GM12878 (cell line): Measurements from ENCODE around the gene CCDC85A. TPM values are rescaled to one million over a fixed set of nuclear protein-coding genes. Genes with fewer than 3 reads are reported as not detected.

Experiments
- ATAC-seq: fragments of 200-7000 bp; cut with Tn5 transposase; 3 replicates; pipeline ENCODE4 v1.9.1; 2020; ENCODE audit warnings: mild to moderate bottlenecking, moderate library complexity
- BruUV-seq: library from RNA; stranded (reverse); fragments of 400-500 nt; replicated peaks from 2 replicates; lab custom pipeline; 2021; lab: Mats Ljungman, UMichigan
- CTCF ChIA-PET: fragments of 300-600 bp; sonication (Branson Sonifier 250); formaldehyde crosslinking; extraction: SDS; loops from one replicate; lab custom pipeline; 2021; ENCODE audit warnings: inconsistent platforms; lab: Yijun Ruan, JAX
- POLR2A ChIA-PET: fragments of 350-600 bp; formaldehyde crosslinking; extraction: SDS; loops from one replicate; lab custom pipeline; 2021; ENCODE audit warnings: inconsistent platforms; lab: Charles Lee
- RAD21 ChIA-PET: fragments of 300-600 bp; sonication (Branson Sonifier 250); formaldehyde crosslinking; loops from one replicate; lab custom pipeline; 2023; ENCODE audit warnings: antibody characterized with exemption; ENCODE audit not compliant: unreplicated experiment; lab: Charles Lee
- SMC1A ChIA-PET: fragments of 300-600 bp; sonication (Branson Sonifier 250); formaldehyde crosslinking; loops from one replicate; lab custom pipeline; 2023; ENCODE audit not compliant: unreplicated experiment, uncharacterized antibody; lab: Charles Lee
- DNase-seq: peaks from one replicate; pipeline ENCODE4 v3.0.0-alpha.2; 2011; ENCODE audit warnings: low read depth, low spot score
- FAIRE-seq: peaks from 3 replicates; lab custom pipeline; 2011; peaks lifted over from hg19 to GRCh38; lab: Jason Lieb, UNC
- H2AFZ ChIP-seq: 2 replicates; pipeline ENCODE4 v1.6.0; 2011; ENCODE audit warnings: low read depth, low read length, control low read depth; ENCODE audit not compliant: control insufficient read depth
- H3K27ac ChIP-seq: 2 replicates; pipeline ENCODE4 v1.5.1; 2011; ENCODE audit warnings: control low read depth; ENCODE audit not compliant: control insufficient read depth, insufficient read depth
- H3K27me3 ChIP-seq, 2 experiments: replicated peaks in 1 of 2; 2 replicates each; pipeline versions ENCODE4 v1.6.0 to v1.6.1; 2011; ENCODE audit warnings: low read length in 1 of 2; ENCODE audit not compliant: control insufficient read depth in 2 of 2, insufficient read depth in 2 of 2
- H3K36me3 ChIP-seq, 2 experiments: 2 replicates each; pipeline ENCODE4 v1.5.1; 2011; ENCODE audit warnings: low read length in 1 of 2; ENCODE audit not compliant: control insufficient read depth in 2 of 2, insufficient read depth in 2 of 2
- H3K4me1 ChIP-seq: 2 replicates; pipeline ENCODE4 v1.6.1; 2011; ENCODE audit warnings: mild to moderate bottlenecking, low read length, moderate library complexity, mixed read lengths; ENCODE audit not compliant: control insufficient read depth, insufficient read depth
- H3K4me2 ChIP-seq: 2 replicates; pipeline ENCODE4 v1.6.0; 2011; ENCODE audit warnings: control low read depth; ENCODE audit not compliant: control insufficient read depth, insufficient read depth
- H3K4me3 ChIP-seq: fragments of 200-600 bp; sonication (generic); 2 replicates; pipeline ENCODE4 v1.5.1; 2016
- H3K79me2 ChIP-seq: 2 replicates; pipeline ENCODE4 v1.6.0; 2011; ENCODE audit warnings: low read length; ENCODE audit not compliant: control insufficient read depth, insufficient read depth
- H3K9ac ChIP-seq: 2 replicates; pipeline ENCODE4 v1.8.0; 2011; ENCODE audit warnings: low read length, control low read depth, mixed read lengths; ENCODE audit not compliant: control insufficient read depth, insufficient read depth
- H3K9me3 ChIP-seq: replicated peaks from 3 replicates; pipeline ENCODE4 v1.5.1; 2011; ENCODE audit warnings: mild to moderate bottlenecking, low read length; ENCODE audit not compliant: control insufficient read depth, insufficient read depth
- H4K20me1 ChIP-seq: 2 replicates; pipeline ENCODE4 v1.6.0; 2011; ENCODE audit not compliant: control insufficient read depth, insufficient read depth
- EZH2 ChIP-seq: IDR thresholded peaks from 2 replicates; pipeline ENCODE4 v1.6.1; 2012; ENCODE audit warnings: low read depth, mild to moderate bottlenecking, control low read depth, inconsistent platforms, low read length, borderline replicate concordance; ENCODE audit not compliant: control insufficient read depth
- RB1 ChIP-seq: fragments of 450-650 bp; formaldehyde crosslinking; IDR thresholded peaks from 2 replicates; pipeline ENCODE4 v1.6.1; 2017; ENCODE audit warnings: mild to moderate bottlenecking, borderline replicate concordance
- SUZ12 ChIP-seq: fragments of 200-600 bp; sonication (generic); IDR thresholded peaks from one replicate; pipeline ENCODE4 v1.6.1; 2018; ENCODE audit warnings: antibody characterized with exemption, mild to moderate bottlenecking; ENCODE audit not compliant: unreplicated experiment
- WGBS: methylation state at CpG from one replicate; pipeline ENCODE4 v1.1.6; 2016; ENCODE audit warnings: low lambda C conversion rate; ENCODE audit not compliant: insufficient replicate concordance, insufficient coverage; ENCODE audit errors: missing lambda C conversion rate; 5-methylcytosine and 5-hydroxymethylcytosine counted together
- in situ Hi-C: fragments of 300-500 bp; cut with MboI; formaldehyde crosslinking; loops from 9 replicates; pipeline ENCODE4 v1.14.3; 2018; ENCODE audit warnings: mixed read lengths
- intact Hi-C: fragments of 100-400 bp; cut with micrococcal nuclease; formaldehyde crosslinking; loops from one replicate; pipeline ENCODE4 v1.14.2; 2022; ENCODE audit not compliant: unreplicated experiment
- polyA plus RNA-seq, 11 experiments: library from polyadenylated mRNA; depleted of rRNA in 4 of 11; unstranded in 6 of 11; stranded (reverse) in 5 of 11; fragments of >200 nt; fragmentation: Nextera tagmentation in 4 of 11; fragmentation: Illumina TruSeq in 1 of 11; extraction: Ambion mirVana in 4 of 11; extraction: Trizol in 1 of 11; gene quantifications; 1 replicate in 1 of 11; 2 replicates in 10 of 11; pipeline versions ENCODE4 v1.2.1 to v1.2.3, GENCODE V29; 2011 to 2016; ENCODE audit warnings: inconsistent platforms in 2 of 11, missing spikeins in 2 of 11, low read depth in 1 of 11
- total RNA-seq, 4 experiments: library from RNA; depleted of rRNA in 3 of 4; stranded (reverse); fragments of >200 nt in 3 of 4; fragmentation: Illumina TruSeq in 1 of 4; extraction: Trizol in 1 of 4; gene quantifications; 2 replicates each; pipeline versions ENCODE4 v1.2.1 to v1.2.3, GENCODE V29; 2013 to 2021
- TF ChIP-seq, protein P1 (sequence below): fragments of 450-650 bp; IDR thresholded peaks from 2 replicates; pipeline ENCODE4 v1.6.1; 2016; ENCODE audit warnings: mild to moderate bottlenecking, moderate library complexity, borderline replicate concordance
- TF ChIP-seq, protein P2 (sequence below), 3 experiments: IDR thresholded peaks in 2 of 3; conservative IDR thresholded peaks in 1 of 3; 2 replicates each; pipeline ENCODE4 v1.5.1; 2011; ENCODE audit warnings: low read depth in 3 of 3, low read length in 3 of 3, mild to moderate bottlenecking in 3 of 3, control low read depth in 2 of 3, moderate library complexity in 2 of 3, inconsistent platforms in 1 of 3, mixed read lengths in 1 of 3; ENCODE audit not compliant: control insufficient read depth in 2 of 3, insufficient read depth in 1 of 3; ENCODE audit errors: extremely low read depth in 1 of 3
- TF ChIP-seq, protein P3 (sequence below): fragments of 450-650 bp; formaldehyde crosslinking; IDR thresholded peaks from 2 replicates; pipeline ENCODE4 v1.4.0; 2022; ENCODE audit warnings: mild to moderate bottlenecking, moderate library complexity
- TF ChIP-seq, protein P4 (sequence below): fragments of 450-650 bp; conservative IDR thresholded peaks from 2 replicates; pipeline ENCODE4 v1.6.1; 2017; ENCODE audit warnings: mild to moderate bottlenecking, moderate library complexity
- TF ChIP-seq, protein P5 (sequence below): fragments of 450-650 bp; IDR thresholded peaks from 2 replicates; pipeline ENCODE4 v1.6.1; 2018; ENCODE audit warnings: mild to moderate bottlenecking, low read depth, moderate library complexity; ENCODE audit not compliant: partially characterized antibody

CCDC85A gene
- total and polyA plus RNA-seq, 10 of the 15 experiments (the other 5 are each of a cell fraction or from before 2014, with no cell fraction given): 0.02 to 0.57 (median 0.04) TPM; not detected in 7

DNA sequence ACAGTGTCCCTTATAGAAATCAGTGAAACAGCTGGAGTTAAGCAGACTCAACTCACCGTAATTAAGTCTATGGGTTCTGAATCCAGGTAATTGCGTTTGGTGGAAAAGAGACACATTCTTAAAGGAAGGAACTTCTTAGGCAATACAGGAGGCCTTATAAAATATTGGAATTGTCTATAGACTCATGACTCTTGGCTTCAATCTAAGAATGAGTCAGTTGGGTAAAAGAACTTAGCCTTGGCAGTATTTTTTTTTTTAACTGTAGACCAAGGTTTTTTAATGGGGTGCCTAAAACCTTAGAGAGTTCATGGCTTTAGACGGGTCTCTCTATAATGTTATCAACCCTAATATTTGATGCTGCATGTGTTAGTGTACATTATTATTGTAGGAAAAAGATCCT lies 47.6 kb downstream of the CCDC85A start:
- no peaks in the 10 kb centered on the region for H3K4me1 ChIP-seq
- FAIRE-seq: no peak
- intact Hi-C loops: no loop called here
- WGBS: 36% methylated on average over 3 of the region's 3 CpGs
- in situ Hi-C loops: no loop called here
- H3K27me3 ChIP-seq: no peaks in the 10 kb centered on the region
- no peaks in the 10 kb centered on the region for H3K79me2 ChIP-seq
- no peak overlapping the region for H2AFZ ChIP-seq
- BruUV-seq: no TSS peak
- no peak overlapping the region for H3K4me3 ChIP-seq
- H3K4me2 ChIP-seq: no peak overlapping the region
- ChIA-PET POLR2A (no interaction called here), SMC1A (no interaction called here), RAD21 (no interaction called here), CTCF (no interaction called here)
- no peaks in the 10 kb centered on the region for H4K20me1 ChIP-seq
- no peak overlapping the region for H3K9ac ChIP-seq
- H3K36me3 ChIP-seq: no peaks in the 10 kb centered on the region
- no peak overlapping the region for H3K27ac ChIP-seq
- H3K9me3 ChIP-seq: no peaks in the 10 kb centered on the region
- DNase-seq: no peak
- ATAC-seq: no peak
- TF ChIP-seq, protein P1, sequence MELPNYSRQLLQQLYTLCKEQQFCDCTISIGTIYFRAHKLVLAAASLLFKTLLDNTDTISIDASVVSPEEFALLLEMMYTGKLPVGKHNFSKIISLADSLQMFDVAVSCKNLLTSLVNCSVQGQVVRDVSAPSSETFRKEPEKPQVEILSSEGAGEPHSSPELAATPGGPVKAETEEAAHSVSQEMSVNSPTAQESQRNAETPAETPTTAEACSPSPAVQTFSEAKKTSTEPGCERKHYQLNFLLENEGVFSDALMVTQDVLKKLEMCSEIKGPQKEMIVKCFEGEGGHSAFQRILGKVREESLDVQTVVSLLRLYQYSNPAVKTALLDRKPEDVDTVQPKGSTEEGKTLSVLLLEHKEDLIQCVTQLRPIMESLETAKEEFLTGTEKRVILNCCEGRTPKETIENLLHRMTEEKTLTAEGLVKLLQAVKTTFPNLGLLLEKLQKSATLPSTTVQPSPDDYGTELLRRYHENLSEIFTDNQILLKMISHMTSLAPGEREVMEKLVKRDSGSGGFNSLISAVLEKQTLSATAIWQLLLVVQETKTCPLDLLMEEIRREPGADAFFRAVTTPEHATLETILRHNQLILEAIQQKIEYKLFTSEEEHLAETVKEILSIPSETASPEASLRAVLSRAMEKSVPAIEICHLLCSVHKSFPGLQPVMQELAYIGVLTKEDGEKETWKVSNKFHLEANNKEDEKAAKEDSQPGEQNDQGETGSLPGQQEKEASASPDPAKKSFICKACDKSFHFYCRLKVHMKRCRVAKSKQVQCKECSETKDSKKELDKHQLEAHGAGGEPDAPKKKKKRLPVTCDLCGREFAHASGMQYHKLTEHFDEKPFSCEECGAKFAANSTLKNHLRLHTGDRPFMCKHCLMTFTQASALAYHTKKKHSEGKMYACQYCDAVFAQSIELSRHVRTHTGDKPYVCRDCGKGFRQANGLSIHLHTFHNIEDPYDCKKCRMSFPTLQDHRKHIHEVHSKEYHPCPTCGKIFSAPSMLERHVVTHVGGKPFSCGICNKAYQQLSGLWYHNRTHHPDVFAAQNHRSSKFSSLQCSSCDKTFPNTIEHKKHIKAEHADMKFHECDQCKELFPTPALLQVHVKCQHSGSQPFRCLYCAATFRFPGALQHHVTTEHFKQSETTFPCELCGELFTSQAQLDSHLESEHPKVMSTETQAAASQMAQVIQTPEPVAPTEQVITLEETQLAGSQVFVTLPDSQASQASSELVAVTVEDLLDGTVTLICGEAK: no peak
- TF ChIP-seq, protein P2, sequence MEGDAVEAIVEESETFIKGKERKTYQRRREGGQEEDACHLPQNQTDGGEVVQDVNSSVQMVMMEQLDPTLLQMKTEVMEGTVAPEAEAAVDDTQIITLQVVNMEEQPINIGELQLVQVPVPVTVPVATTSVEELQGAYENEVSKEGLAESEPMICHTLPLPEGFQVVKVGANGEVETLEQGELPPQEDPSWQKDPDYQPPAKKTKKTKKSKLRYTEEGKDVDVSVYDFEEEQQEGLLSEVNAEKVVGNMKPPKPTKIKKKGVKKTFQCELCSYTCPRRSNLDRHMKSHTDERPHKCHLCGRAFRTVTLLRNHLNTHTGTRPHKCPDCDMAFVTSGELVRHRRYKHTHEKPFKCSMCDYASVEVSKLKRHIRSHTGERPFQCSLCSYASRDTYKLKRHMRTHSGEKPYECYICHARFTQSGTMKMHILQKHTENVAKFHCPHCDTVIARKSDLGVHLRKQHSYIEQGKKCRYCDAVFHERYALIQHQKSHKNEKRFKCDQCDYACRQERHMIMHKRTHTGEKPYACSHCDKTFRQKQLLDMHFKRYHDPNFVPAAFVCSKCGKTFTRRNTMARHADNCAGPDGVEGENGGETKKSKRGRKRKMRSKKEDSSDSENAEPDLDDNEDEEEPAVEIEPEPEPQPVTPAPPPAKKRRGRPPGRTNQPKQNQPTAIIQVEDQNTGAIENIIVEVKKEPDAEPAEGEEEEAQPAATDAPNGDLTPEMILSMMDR (IDR thresholded peaks at IDR 0.05 in 2 of 3, conservative IDR thresholded peaks at IDR 0.05 in 1 of 3; ENCODE audit: control insufficient read depth in 2 of 3, extremely low read depth in 1 of 3, insufficient read depth in 1 of 3, low read depth in 3 of 3, low read length in 3 of 3): no peak
- TF ChIP-seq RB1: no peak
- TF ChIP-seq, protein P3, sequence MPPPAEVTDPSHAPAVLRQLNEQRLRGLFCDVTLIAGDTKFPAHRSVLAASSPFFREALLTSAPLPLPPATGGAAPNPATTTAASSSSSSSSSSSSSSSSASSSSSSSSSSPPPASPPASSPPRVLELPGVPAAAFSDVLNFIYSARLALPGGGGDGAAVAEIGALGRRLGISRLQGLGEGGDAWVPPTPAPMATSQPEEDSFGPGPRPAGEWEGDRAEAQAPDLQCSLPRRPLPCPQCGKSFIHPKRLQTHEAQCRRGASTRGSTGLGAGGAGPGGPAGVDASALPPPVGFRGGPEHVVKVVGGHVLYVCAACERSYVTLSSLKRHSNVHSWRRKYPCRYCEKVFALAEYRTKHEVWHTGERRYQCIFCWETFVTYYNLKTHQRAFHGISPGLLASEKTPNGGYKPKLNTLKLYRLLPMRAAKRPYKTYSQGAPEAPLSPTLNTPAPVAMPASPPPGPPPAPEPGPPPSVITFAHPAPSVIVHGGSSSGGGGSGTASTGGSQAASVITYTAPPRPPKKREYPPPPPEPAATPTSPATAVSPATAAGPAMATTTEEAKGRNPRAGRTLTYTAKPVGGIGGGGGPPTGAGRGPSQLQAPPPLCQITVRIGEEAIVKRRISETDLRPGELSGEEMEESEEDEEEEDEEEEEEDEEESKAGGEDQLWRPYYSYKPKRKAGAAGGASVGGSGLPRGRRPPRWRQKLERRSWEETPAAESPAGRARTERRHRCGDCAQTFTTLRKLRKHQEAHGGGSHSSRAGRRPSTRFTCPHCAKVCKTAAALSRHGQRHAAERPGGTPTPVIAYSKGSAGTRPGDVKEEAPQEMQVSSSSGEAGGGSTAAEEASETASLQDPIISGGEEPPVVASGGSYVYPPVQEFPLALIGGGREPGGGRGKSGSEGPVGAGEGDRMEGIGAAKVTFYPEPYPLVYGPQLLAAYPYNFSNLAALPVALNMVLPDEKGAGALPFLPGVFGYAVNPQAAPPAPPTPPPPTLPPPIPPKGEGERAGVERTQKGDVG (CRISPR knock-in tag): no peak
- TF ChIP-seq, protein P4, sequence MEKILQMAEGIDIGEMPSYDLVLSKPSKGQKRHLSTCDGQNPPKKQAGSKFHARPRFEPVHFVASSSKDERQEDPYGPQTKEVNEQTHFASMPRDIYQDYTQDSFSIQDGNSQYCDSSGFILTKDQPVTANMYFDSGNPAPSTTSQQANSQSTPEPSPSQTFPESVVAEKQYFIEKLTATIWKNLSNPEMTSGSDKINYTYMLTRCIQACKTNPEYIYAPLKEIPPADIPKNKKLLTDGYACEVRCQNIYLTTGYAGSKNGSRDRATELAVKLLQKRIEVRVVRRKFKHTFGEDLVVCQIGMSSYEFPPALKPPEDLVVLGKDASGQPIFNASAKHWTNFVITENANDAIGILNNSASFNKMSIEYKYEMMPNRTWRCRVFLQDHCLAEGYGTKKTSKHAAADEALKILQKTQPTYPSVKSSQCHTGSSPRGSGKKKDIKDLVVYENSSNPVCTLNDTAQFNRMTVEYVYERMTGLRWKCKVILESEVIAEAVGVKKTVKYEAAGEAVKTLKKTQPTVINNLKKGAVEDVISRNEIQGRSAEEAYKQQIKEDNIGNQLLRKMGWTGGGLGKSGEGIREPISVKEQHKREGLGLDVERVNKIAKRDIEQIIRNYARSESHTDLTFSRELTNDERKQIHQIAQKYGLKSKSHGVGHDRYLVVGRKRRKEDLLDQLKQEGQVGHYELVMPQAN: no peak
- no peak for TF ChIP-seq EZH2
- TF ChIP-seq SUZ12: no peak
- TF ChIP-seq, protein P5, sequence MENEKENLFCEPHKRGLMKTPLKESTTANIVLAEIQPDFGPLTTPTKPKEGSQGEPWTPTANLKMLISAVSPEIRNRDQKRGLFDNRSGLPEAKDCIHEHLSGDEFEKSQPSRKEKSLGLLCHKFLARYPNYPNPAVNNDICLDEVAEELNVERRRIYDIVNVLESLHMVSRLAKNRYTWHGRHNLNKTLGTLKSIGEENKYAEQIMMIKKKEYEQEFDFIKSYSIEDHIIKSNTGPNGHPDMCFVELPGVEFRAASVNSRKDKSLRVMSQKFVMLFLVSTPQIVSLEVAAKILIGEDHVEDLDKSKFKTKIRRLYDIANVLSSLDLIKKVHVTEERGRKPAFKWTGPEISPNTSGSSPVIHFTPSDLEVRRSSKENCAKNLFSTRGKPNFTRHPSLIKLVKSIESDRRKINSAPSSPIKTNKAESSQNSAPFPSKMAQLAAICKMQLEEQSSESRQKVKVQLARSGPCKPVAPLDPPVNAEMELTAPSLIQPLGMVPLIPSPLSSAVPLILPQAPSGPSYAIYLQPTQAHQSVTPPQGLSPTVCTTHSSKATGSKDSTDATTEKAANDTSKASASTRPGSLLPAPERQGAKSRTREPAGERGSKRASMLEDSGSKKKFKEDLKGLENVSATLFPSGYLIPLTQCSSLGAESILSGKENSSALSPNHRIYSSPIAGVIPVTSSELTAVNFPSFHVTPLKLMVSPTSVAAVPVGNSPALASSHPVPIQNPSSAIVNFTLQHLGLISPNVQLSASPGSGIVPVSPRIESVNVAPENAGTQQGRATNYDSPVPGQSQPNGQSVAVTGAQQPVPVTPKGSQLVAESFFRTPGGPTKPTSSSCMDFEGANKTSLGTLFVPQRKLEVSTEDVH: no peak
